Panc1 (cell line): ENCODE measurements around the gene ELMOD1. TPM values are rescaled to one million over a fixed set of nuclear protein-coding genes. Genes with fewer than 3 reads are reported as not detected.

ENCODE experiments used
- ATAC-seq: fragments of 200-7000 bp; cut with Tn5 transposase; 2 replicates; pipeline ENCODE4 v1.9.1; 2020; ENCODE audit warnings: mild to moderate bottlenecking, moderate library complexity
- BruUV-seq: library from RNA; stranded (reverse); fragments of 400-500 nt; replicated peaks from 2 replicates; lab custom pipeline; 2021; lab: Mats Ljungman, UMichigan
- CTCF ChIA-PET: fragments of 300-600 bp; sonication (Branson Sonifier 250); formaldehyde crosslinking; loops from one replicate; lab custom pipeline; 2022; ENCODE audit warnings: antibody characterized with exemption; lab: Charles Lee
- POLR2A ChIA-PET: fragments of 300-600 bp; sonication (Branson Sonifier 250); formaldehyde crosslinking; loops from one replicate; lab custom pipeline; 2022; ENCODE audit warnings: antibody characterized with exemption; lab: Charles Lee
- DNase-seq: peaks from one replicate; pipeline ENCODE4 v3.0.0-alpha.2; 2010; ENCODE audit warnings: low read depth, low spot score
- H3K27ac ChIP-seq: 2 replicates; pipeline ENCODE4 v1.5.1; 2011; ENCODE audit warnings: mild to moderate bottlenecking, low read length, inconsistent platforms
- H3K27me3 ChIP-seq: fragments of 200-500 bp; sonication (Bioruptor generic); 2 replicates; pipeline ENCODE4 v1.6.0; 2014; ENCODE audit warnings: low read length, inconsistent platforms; ENCODE audit not compliant: control insufficient read depth, insufficient read depth
- H3K36me3 ChIP-seq: fragments of 200-500 bp; sonication (Bioruptor generic); 2 replicates; pipeline ENCODE4 v1.5.1; 2014; ENCODE audit warnings: inconsistent platforms, mild to moderate bottlenecking, low read length, moderate library complexity; ENCODE audit not compliant: control insufficient read depth, insufficient read depth
- H3K4me1 ChIP-seq: 2 replicates; pipeline ENCODE4 v1.5.1; 2011; ENCODE audit warnings: inconsistent platforms, mild to moderate bottlenecking, low read length, moderate library complexity; ENCODE audit not compliant: control insufficient read depth, insufficient read depth
- H3K4me3 ChIP-seq, 2 experiments: 2 replicates each; pipeline ENCODE4 v1.5.1; 2011 to 2012; ENCODE audit warnings: low read depth in 2 of 2, low read length in 2 of 2, mild to moderate bottlenecking in 2 of 2, inconsistent platforms in 1 of 2, moderate library complexity in 1 of 2
- H3K9me3 ChIP-seq: fragments of 200-500 bp; sonication (Bioruptor generic); 2 replicates; pipeline ENCODE4 v1.5.1; 2014; ENCODE audit warnings: low read depth, mild to moderate bottlenecking, inconsistent platforms, low read length, moderate library complexity; ENCODE audit not compliant: control insufficient read depth, insufficient read depth
- CTCF ChIP-seq: fragments of 450-650 bp; IDR thresholded peaks from 2 replicates; pipeline ENCODE4 v1.5.1; 2017; ENCODE audit warnings: mild to moderate bottlenecking
- POLR2AphosphoS5 ChIP-seq: IDR thresholded peaks from 2 replicates; pipeline ENCODE4 v1.6.1; 2012; ENCODE audit warnings: mild to moderate bottlenecking, low read depth, low read length, moderate library complexity
- REST ChIP-seq, 2 experiments: IDR thresholded peaks; 2 replicates each; pipeline ENCODE4 v1.6.1; 2011 to 2012; ENCODE audit warnings: low read depth in 2 of 2, control low read depth in 1 of 2, low read length in 1 of 2, mild to moderate bottlenecking in 1 of 2, moderate library complexity in 1 of 2; ENCODE audit not compliant: insufficient read depth in 1 of 2
- SIN3A ChIP-seq: IDR thresholded peaks from 2 replicates; pipeline ENCODE4 v1.6.1; 2012; ENCODE audit warnings: low read depth, mild to moderate bottlenecking, low read length, moderate library complexity, borderline replicate concordance; ENCODE audit not compliant: insufficient read depth
- TCF7L2 ChIP-seq: IDR thresholded peaks from 2 replicates; pipeline ENCODE4 v1.6.1; 2011; ENCODE audit warnings: mild to moderate bottlenecking, low read depth, low read length, inconsistent platforms
- in situ Hi-C: cut with HindIII; loops from 2 replicates; pipeline ENCODE4 v1.10.0; 2016; ENCODE audit warnings: low sequenced_read_pairs, low pct_unique_long_range_greater_than_20kb
- intact Hi-C: fragments of 100-400 bp; cut with micrococcal nuclease; formaldehyde crosslinking; loops from one replicate; pipeline ENCODE4 v1.10.0; 2022; ENCODE audit not compliant: unreplicated experiment
- total RNA-seq: library from RNA; stranded (reverse); gene quantifications from one replicate; pipeline ENCODE4 v1.2.1, GENCODE V29; 2021; ENCODE audit not compliant: unreplicated experiment

The ELMOD1 gene
- total RNA-seq, 1 experiment from 2014 or later, result 2.1 TPM

- no peak overlapping the region for H3K4me3 ChIP-seq
- ATAC-seq, result no peak
- peaks cover 12% of the 10 kb centered on the region; the same call in 1 of the 2 replicates for H3K36me3 ChIP-seq
- no peaks in the 10 kb centered on the region for H3K9me3 ChIP-seq
- H3K4me1 ChIP-seq, result peaks cover 7% of the 10 kb centered on the region; the same call in 1 of the 2 replicates
- ChIA-PET CTCF (interaction anchor here (1.3 kb wide), 1 partner anchor 13 kb away, joined by 3 read pairs; no protein-coding TSS in a partner anchor), POLR2A (no interaction called here)
- H3K27me3 ChIP-seq, result no peaks in the 10 kb centered on the region
- intact Hi-C loops (loop anchor here (1.0 kb wide), 1 partner anchor 139 kb away; no protein-coding TSS in a partner anchor), in situ Hi-C loops (loop anchor here (10.0 kb wide), 1 partner anchor 135 kb away; no protein-coding TSS in a partner anchor)
- no peak for DNase-seq
- no peak for TF ChIP-seq CTCF
- no peak for TF ChIP-seq SIN3A
- no peak for TF ChIP-seq REST (IDR thresholded peaks at IDR 0.05; ENCODE audit: insufficient read depth in 1 of 2, low read depth in 2 of 2, low read length in 1 of 2)
- TF ChIP-seq POLR2AphosphoS5, result no peak
- no peak for TF ChIP-seq TCF7L2
- no TSS peak for BruUV-seq
- H3K27ac ChIP-seq, result no peak overlapping the region
Observed at GRCh38 chr11:107549954-107550285, 41.0 kb upstream of the ELMOD1 start.

- intact Hi-C loops, result no loop called here
- DNase-seq, result no peak
- Histone ChIP-seq H3K36me3 (peaks cover 12% of the 10 kb centered on the region; the same call in 1 of the 2 replicates), H3K27ac (no peak overlapping the region), H3K27me3 (no peaks in the 10 kb centered on the region), H3K9me3 (no peaks in the 10 kb centered on the region), H3K4me1 (peaks cover 4% of the 10 kb centered on the region; the same call in 1 of the 2 replicates), H3K4me3 (no peak overlapping the region)
- POLR2A ChIA-PET, result no interaction called here
- BruUV-seq, result no TSS peak
- peak; percentile 65 for ATAC-seq
- CTCF ChIA-PET, result no interaction called here
- TF ChIP-seq POLR2AphosphoS5 (no peak), TCF7L2 (no peak), CTCF (no peak), REST (IDR thresholded peaks at IDR 0.05; ENCODE audit: insufficient read depth in 1 of 2, low read depth in 2 of 2, low read length in 1 of 2) (no peak), SIN3A (no peak)
- in situ Hi-C loops, result loop anchor here (10.0 kb wide), 1 partner anchor 134 kb away; no protein-coding TSS in a partner anchor
Observed at GRCh38 chr11:107550304-107550703, 40.6 kb upstream of the ELMOD1 start.
